Activated naive CD4-positive, alpha-beta T cell treated with anti-CD3 and anti-CD28 coated beads, Interleukin-2, amount 50 U/mL, for 72 hours (primary cell): Measurements from ENCODE around the gene RIN3. TPM values are rescaled to one million over a fixed set of nuclear protein-coding genes. Genes with fewer than 3 reads are reported as not detected.

Source experiments
- ATAC-seq, 2 donors: fragments of 150-1000 bp; cut with Tn5 transposase; 2 replicates each; pipeline ENCODE4 v1.10.0; 2021; ENCODE audit warnings: mild to moderate bottlenecking in 2 of 2, moderate library complexity in 2 of 2
- DNase-seq, 2 donors: peaks; one replicate each; pipeline ENCODE4 v3.0.0; 2021 to 2022; ENCODE audit warnings: low spot score in 2 of 2
- H3K27ac Mint-ChIP-seq, 2 donors: one replicate each; pipeline ENCODE4 v1.8.0; 2022; ENCODE audit warnings: mild to moderate bottlenecking in 2 of 2, mixed read lengths in 2 of 2
- H3K36me3 Mint-ChIP-seq, 2 donors: one replicate each; pipeline ENCODE4 v1.8.0; 2022; ENCODE audit warnings: mixed read lengths in 2 of 2
- H3K9me3 Mint-ChIP-seq, 2 donors: one replicate each; pipeline ENCODE4 v1.8.0; 2022; ENCODE audit warnings: mixed read lengths in 2 of 2
- total RNA-seq, 2 donors: library from RNA; stranded (reverse); gene quantifications; one replicate each; pipeline ENCODE4 v1.2.3, GENCODE V29; 2022

RIN3 gene
- total RNA-seq, 2 donors from 2014 or later = 21.1 to 27.9 TPM

- H3K27ac Mint-ChIP-seq = peak overlapping the region in 1 of 2 donors; percentile 7
- no peak for ATAC-seq
- H3K9me3 Mint-ChIP-seq = peaks cover 0 to under 1% of the 10 kb centered on the region in 2 donors
- no peak for DNase-seq
- peaks cover 1 to 5% of the 10 kb centered on the region in 2 donors for H3K36me3 Mint-ChIP-seq
Observed at GRCh38 chr14:92515546-92516343, 2.2 kb downstream of the RIN3 start.

GRCh38 chr14:92516344-92516965, 2.9 kb downstream of the RIN3 start:
- peak overlapping the region in 1 of 2 donors; percentile 64 for H3K27ac Mint-ChIP-seq
- DNase-seq (no peak), ATAC-seq (no peak)
- H3K36me3 Mint-ChIP-seq = peaks cover 5 to 9% of the 10 kb centered on the region in 2 donors
- peaks cover 0 to 8% of the 10 kb centered on the region in 2 donors for H3K9me3 Mint-ChIP-seq

- H3K36me3 Mint-ChIP-seq = peaks cover 5 to 11% of the 10 kb centered on the region in 2 donors
- H3K9me3 Mint-ChIP-seq = peaks cover 0 to 9% of the 10 kb centered on the region in 2 donors
- peak overlapping the region in 1 of 2 donors; percentile 64 for H3K27ac Mint-ChIP-seq
- ATAC-seq (peak in 1 of 2 donors; percentile 14), DNase-seq (no peak)
Observed at GRCh38 chr14:92516966-92517506, 3.5 kb downstream of the RIN3 start.

DNA sequence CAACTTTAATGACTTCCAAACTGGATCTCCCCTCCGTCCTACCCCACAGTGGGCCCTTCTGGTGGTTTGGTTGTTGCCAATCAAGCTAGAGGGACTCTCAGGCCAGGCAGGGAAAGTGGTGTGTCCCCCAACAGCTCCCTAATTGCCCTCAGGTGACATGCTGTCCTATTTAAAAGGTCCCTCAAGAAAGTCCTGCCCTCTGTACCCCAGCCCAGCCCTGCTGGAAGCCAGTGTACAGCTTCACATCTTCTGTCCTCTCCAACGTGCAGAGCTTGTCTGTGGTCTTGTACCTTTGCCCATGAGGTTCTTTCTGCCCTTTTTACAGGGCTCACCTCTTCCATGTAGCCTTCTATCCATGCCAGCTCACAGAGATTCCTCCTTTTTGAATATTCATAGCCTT, 4.2 kb downstream of the RIN3 start:
- H3K27ac Mint-ChIP-seq = no peak overlapping the region
- peaks cover 0 to 11% of the 10 kb centered on the region in 2 donors for H3K36me3 Mint-ChIP-seq
- DNase-seq (no peak), ATAC-seq (no peak)
- H3K9me3 Mint-ChIP-seq = peaks cover 0 to 9% of the 10 kb centered on the region in 2 donors

DNA sequence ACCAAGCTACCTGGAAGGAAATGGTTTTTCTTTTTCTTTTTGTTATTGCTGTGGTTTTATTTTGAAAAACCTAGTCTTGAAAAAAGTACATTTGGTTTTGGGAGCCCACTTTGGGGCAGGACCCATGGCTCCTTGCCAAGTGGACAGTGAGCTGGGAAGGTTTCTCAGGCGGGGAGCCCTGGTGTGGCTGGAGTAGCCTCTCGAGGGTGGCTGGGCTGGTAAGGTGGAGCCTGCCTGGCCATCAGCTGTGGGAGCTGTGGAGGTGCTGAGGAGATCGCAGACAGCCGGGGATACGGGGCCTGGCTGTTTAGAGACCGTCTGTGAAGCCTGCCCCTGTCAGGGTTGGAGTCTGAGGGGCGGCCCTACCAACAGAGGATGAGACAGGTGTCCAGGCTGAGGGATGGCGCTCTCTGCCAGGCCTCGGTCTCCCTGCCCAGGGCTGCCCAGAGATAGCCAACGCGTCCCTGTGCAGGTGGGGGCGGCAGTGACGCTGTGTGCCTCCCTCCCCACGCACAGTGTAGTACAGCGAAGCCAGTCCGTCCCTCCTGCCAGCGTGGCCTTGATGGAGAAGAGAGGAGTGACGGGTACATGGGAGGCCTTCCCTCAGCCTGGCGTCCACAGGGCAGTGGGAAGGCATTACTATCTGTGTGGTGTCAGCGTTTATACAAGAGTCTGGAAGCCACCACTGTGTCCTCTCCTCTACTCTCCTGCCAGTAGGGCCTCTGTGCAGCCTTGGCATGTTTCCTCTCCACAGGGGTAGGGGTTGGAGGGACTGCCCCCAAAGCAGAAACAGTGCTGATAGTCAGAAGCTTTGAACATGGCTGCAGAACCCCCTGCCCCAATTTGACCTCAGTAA, 5.9 kb downstream of the RIN3 start:
- ATAC-seq (peak in 1 of 2 donors; percentile 58), DNase-seq (no peak)
- Mint-ChIP-seq H3K9me3 (peaks cover 0 to 9% of the 10 kb centered on the region in 2 donors), H3K36me3 (peaks cover 0 to 11% of the 10 kb centered on the region in 2 donors), H3K27ac (peak overlapping the region in 1 of 2 donors; percentile 13)

DNA sequence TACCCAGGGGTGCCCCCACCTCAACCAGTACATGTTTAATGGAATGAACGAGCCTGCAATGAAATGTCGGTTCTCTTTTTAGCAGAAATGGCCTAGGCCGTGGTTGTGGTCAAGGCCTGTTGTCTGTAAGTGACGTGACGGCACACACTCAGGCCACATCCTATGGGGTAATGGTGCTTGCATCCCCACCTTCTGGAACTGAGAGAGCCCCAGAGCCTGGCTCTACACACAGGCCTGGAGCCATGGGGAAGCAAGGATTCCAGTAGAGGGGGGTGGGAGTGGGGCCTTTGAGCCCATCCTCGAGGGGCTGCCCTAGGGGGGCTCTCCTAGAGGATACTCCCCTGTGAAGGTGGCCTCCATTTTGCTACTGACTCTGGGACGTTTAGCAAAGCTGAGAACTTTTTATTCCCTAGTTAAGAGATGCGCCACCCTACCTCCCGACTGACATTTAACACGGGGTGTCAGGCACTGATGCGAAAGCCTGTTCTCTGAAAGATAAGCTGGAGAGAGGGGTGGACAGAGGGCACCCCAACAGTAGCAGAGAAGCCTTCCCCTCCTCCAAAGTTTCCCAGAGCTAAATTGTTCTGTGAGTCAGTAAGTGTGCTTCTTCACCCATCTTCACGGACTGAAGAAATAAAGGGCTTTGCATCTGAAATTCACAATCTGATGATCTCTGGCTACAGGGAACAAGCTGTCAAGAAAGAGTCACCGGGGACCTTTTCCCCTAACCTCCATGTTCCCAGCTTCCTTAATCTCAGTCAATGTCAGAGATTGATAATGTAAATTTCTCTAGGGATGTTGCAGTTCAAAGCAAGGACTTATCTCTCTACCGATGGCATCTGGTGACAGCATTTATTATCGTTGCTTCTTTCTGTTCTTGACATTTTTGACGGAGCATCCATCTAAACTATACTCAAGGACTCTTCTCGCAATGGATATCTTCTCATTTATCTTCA, 6.8 kb downstream of the RIN3 start:
- H3K9me3 Mint-ChIP-seq = peaks cover 0 to 9% of the 10 kb centered on the region in 2 donors

GRCh38 chr14:92521058-92521415, 7.5 kb downstream of the RIN3 start:
- peaks cover 0 to 11% of the 10 kb centered on the region in 2 donors for H3K36me3 Mint-ChIP-seq
- peaks cover 0 to 9% of the 10 kb centered on the region in 2 donors for H3K9me3 Mint-ChIP-seq
- no peak overlapping the region for H3K27ac Mint-ChIP-seq
- DNase-seq (no peak), ATAC-seq (no peak)

More for the DNA sequence above, 6.8 kb downstream of the RIN3 start:
- no peak for DNase-seq
- Mint-ChIP-seq H3K36me3 (peaks cover 0 to 11% of the 10 kb centered on the region in 2 donors), H3K27ac (no peak overlapping the region)
- peak in 1 of 2 donors; percentile 72 for ATAC-seq

DNA sequence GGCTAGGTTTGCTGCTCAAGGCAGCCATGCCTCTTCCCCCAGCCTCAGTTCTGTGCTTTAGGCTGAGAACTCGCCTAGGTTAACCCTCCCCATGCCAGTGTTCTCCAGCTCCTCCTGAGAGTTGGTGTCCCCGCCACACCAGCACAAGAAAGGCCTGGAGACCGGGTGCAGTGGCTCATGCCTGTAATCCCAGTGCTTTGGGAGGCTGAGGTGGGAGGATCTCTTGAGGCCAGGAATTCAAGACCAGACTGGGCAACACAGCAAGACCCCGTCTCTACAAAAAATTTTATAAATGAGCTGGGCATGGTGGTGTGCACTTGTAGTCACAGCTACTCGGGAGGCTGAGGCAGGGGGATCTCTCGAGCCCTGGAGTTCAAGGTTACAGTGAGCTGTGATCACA, 10.2 kb downstream of the RIN3 start:
- ATAC-seq (no peak), DNase-seq (no peak)
- peaks cover 0 to 9% of the 10 kb centered on the region in 2 donors for H3K9me3 Mint-ChIP-seq
- H3K36me3 Mint-ChIP-seq = peaks cover 0 to 11% of the 10 kb centered on the region in 2 donors
- H3K27ac Mint-ChIP-seq = peak overlapping the region in 1 of 2 donors; percentile 49

DNA sequence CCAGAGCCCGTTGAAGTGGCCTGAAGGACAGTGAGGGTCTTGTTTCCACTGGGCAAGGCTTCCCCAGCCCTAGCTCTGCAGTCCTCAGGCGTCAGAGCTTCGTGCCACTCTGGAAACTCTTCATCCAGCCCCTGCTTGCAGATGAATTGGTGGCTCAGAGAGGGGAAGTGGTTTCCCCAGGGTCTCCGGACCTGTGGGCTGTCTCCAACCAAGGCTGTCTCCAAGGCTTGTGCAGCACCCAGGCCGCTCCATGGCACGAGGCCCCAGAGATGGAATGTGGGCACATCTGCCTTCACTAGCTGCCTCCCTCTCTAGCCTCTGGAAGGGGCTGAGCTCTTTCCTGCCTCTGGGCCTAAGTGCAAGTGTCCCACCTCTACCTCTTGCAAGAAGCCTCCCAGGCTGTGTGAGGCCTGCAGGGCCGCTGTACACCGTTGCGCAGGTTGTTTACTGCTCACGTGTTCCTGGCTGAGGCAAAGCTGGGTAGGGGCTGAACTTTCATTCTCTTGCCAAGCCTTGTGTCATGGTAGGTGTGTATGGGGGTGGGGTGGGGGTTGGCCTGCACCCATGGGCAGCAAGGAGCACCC, 11.1 kb downstream of the RIN3 start:
- ATAC-seq (peak in 1 of 2 donors; percentile 27), DNase-seq (no peak)
- Mint-ChIP-seq H3K36me3 (peaks cover 0 to 11% of the 10 kb centered on the region in 2 donors), H3K27ac (no peak overlapping the region), H3K9me3 (peaks cover 0 to 9% of the 10 kb centered on the region in 2 donors)

DNA sequence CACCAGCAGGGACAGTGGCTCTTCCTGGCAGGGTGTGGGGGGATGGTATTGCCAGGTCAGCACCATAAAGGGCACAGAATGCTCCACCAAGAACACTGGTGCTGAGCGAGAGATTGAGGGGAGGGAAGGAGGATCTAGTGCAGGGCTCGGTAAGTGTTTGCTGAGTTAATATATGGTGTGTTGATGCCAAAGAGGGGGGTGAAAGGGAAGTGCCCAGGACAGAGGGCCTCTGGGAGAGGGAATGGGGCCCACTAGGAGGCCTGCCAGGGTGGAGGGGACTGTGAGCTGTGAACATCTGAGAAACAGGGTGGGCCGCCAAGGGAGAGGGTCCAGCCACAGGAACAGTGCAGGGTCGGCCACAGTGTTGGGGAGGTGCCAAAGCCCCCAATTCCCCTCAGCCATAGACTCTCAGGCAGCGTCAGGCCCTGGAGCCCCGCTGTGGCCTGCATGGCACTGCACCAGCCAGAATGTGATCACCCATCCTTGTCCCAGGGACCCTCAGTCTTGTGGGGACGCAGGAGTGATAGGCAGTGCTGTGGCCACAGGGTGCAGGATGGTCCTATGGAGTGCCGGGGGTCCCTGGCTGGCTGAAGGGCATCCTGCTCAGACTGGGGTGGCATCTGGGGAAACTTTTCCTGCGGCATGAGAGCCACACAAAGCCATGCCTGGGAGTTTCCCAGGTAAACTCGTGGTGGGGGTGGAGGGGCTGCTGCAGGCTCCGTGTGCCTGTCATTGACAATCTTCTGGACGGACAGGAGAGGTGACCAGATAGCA, 11.9 kb downstream of the RIN3 start:
- no peak for DNase-seq
- ATAC-seq = no peak
- H3K36me3 Mint-ChIP-seq = peaks cover 0 to 11% of the 10 kb centered on the region in 2 donors
- H3K9me3 Mint-ChIP-seq = peaks cover 0 to 9% of the 10 kb centered on the region in 2 donors
- no peak overlapping the region for H3K27ac Mint-ChIP-seq

DNA sequence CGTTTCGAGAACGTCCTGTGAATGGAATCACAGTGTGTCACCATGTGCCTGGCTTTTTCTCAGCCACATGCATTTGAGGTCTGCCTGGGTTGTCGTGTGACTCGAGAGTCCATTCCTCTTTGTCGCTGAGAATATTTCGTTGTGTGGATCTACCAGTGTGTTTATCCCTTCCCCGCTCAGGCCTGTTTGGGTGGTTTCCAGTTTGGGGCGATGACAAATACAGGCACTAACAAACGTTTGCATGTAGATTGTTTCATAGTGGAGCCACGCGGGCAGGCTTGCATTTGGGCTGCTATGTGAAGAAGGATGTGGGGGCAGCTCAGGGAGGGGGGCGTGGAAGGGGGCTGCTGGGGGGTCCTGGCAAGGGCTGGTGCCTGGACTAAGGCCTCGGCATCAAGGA, 14.1 kb downstream of the RIN3 start:
- ATAC-seq = no peak
- Mint-ChIP-seq H3K27ac (no peak overlapping the region), H3K36me3 (no peaks in the 10 kb centered on the region), H3K9me3 (no peaks in the 10 kb centered on the region)
- no peak for DNase-seq

- DNase-seq (no peak), ATAC-seq (no peak)
- Mint-ChIP-seq H3K27ac (no peak overlapping the region), H3K36me3 (no peaks in the 10 kb centered on the region), H3K9me3 (no peaks in the 10 kb centered on the region)
Observed at GRCh38 chr14:92528486-92529100, 15.0 kb downstream of the RIN3 start.

- ATAC-seq = peak; percentile 43 to 54
- no peak for DNase-seq
- H3K9me3 Mint-ChIP-seq = no peaks in the 10 kb centered on the region
- H3K27ac Mint-ChIP-seq = no peak overlapping the region
- no peaks in the 10 kb centered on the region for H3K36me3 Mint-ChIP-seq
Observed at GRCh38 chr14:92529903-92530302, 16.3 kb downstream of the RIN3 start.
